NCI-H446 (cell line): ENCODE data around the gene TMEM178B.
"Not testable (repeated sequence)": the region's sequence is repeated elsewhere in the genome, so short reads cannot be mapped to it uniquely, and the experiment has no call there.

Experiments used
- DNase-seq, 2 experiments: peaks; one replicate each; lab custom pipeline; 2025; lab: John Stamatoyannopoulos, UW

Gene TMEM178B

DNA sequence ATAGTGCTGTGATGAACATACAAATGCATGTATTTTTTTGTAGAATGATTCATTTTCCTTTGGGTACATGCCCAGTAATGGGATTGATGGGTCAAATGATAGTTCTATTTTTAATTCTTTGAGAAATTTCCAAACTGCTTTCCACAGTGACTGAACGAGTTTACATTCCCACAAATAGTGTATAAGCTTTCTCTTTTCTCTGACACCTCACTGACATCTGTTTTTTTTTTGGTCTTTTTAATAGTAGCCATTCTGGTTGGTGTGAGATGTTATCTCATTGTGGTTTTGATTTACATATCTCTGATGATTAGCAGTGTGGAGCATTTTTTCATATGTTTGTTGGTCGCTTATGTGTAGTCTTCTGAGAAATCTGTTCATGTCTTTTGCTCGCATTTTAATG is 282.3 kb downstream of the TMEM178B start:
- no peak for DNase-seq

DNA sequence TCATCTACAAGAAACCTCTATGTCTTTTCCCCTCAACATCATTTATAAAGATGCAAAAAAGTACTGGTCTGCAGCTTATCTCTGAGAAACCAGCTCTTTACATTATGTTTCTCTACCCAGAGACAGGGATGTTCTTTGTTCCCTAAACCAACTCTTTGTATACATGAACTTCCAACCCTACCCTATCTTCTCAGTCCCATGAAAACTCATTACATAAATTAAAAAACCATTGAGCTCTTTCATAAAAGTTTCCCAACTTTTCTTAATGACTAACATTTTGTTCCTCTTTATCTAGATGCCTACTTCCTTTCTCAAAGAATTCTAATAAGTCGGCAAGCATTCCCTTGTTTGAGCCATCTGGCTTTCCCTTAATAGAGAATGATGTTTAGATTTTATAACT is 284.5 kb downstream of the TMEM178B start:
- DNase-seq, result no peak

DNA sequence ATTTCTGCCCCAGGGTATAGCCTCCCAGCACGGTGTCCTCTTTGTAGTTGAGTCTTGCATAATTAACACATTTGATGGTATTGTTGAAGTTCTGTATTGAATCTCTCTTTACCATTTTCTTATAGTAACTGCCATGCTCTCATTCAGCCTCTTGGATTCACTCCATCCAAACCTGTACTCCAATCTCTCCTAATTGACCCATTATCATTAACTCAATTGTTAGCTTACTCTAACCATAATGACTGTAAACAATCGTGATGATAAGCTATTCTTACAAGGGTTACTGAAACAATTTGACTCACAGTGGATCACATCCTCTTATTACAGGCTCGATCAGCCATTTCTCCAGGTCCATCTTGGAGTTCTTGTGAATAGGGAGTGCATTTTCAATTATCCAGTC is 285.4 kb downstream of the TMEM178B start:
- DNase-seq, result no peak

DNA sequence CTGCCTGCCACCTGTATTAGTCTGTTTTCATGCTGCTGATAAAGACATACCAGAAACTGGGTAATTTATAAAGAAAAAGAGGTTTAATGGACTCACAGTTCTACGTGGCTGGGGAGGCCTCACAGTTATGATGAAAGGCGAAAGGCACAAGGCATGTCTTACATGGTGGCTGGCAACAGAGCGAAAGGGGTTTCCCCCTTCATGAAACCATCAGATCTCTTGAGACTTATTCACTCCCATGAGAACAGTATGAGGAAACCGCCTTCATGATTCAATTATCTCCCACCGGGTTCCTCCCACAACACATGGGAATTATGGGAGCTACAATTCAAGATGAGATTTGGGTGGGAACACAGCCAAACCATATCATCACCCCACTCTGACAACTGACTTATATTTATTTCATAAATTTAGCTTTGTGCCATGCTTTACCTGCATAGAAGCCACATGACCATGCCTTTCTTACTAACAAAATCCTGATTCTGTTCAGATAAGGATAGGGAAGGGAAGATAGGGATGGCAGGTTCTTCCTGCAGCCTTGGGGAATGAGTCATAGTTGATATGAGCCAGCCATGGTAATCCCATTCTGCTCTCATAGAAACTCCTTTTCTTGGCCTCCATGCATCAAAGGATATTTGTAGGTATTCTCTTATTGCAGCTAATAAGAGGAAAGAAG is 286.0 kb downstream of the TMEM178B start:
- no peak for DNase-seq

DNA sequence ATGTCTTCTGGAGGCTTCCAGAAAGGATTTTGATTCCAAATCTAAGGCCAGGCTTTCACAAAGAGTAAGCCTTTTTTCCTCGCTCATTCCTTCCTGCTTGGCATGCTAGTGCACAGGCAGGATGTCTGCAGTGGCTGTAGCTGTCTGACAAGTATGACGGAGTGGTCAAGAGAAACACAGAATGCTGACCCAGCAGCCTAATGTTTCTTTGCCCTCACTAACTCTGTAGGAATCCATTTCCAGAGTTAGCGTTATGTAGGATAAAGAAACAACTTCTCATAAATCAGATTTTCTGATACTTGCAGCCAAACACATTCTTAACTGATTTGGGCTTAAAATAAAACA is 286.5 kb downstream of the TMEM178B start:
- DNase-seq, result no peak

DNA sequence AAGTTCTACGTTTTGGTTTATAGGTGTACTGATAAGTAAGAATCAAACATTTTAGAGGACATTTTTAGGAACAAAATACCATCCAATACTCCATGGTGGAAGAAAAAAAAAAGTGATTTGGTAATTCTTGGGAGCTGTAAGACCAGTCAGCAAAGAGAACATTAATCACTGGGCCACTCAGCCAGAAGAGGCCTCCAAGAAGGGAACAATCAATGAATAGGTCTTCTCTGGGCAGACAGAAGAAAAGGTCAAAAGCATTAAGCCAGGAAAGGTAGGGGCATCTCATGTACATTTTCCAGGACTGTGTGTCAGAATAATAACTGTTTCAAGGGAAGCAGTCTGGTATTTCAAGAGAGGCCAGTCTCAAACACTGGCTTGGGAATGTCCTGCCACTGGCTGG is 286.9 kb downstream of the TMEM178B start:
- DNase-seq, result no peak

DNA sequence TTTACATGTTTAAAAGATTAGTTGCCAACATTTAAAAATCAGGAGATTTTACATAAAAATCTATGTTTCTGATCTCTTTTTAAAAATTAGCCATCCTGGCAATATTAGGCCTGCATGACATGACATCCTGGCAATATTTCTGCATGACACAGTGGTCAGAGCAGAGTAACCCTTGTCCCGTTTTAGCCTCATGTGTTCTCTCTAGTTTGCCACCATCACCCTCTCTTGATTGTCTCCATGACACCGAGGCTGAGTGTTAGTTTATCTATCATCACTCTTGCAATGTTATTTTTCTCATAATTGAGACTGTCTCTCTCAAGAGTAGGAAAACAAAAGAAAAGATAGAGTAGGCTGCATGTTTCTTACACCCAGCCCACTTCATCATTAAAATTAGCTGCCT is 287.6 kb downstream of the TMEM178B start:
- no peak for DNase-seq

DNA sequence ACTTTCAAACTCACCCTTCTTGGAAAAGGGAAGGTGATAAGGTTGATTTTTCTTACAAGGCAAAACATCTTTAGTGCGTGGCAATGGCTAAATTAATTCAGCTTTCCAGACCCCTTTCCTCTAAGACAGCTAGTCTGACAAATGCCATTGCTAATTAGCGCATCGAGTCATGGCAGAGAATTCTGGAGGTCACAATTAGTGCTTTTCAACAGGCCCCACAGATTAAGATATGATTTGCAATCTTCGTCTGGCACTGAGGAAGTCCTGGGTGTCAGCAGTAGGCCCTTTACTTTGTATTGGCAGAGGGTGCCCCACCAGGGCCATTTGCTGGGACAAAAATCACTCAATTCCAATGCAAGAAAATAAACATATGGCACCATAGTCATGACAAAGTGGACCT is 288.1 kb downstream of the TMEM178B start:
- DNase-seq, result no peak

DNA sequence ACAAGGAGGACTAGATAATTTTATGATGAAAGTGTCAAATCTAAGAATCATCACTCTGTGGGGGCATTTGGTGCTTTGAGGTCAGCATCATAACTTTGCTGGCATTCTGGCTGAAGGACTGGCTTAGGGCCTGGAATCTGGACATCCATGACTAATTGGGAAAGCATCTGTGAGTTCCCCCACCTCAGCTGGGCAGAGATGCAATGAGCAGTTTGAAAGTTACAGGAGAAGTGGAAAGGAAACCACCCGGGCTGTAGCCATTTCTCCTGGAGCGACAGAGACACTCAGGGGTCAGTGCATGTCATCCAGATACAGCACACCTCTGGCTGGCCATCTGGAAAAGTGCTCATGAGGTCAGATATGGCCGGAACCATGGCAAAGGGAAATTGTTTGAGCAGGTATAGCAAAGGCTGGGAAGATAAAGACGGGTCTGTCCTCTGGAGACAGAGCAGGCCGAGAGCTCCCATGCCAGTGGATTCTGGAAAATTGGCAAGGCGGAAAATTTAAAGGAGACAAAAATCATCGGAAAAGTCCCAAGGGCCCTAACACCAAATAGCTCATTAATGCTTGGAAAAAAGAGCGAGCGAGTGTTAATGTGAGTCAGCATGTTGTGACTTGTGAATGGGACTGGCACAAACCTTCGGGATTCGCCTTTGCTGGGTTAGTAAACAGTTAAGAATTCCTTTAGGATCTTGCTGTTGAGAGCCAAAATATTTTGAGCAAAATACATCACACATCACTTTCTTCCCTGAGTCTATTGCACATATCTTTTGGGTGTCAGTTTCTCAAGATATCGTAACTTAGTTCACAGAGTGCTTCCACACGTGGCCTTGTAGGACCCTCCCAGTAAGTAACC is 288.9 kb downstream of the TMEM178B start:
- peak; percentile 18 to 57 for DNase-seq

DNA sequence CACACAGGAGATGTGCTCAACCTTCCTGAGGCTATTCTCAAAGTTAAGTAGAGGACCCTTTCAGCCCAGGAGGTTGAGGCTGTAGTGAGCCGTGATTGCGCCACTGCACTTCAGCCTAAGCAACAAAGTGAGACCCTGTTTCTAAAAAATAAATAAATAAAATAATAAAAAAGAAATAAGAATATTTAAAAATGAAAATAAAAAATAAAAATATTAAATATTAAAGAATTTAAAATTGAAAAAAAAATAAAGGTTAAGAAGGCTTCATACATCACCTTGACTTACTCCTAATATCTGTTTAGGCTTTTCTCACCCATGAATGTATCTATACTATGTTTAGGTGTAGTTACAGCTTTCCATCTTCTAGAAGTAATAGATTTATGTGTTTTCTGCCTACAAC is 289.9 kb downstream of the TMEM178B start:
- DNase-seq, result no peak

DNA sequence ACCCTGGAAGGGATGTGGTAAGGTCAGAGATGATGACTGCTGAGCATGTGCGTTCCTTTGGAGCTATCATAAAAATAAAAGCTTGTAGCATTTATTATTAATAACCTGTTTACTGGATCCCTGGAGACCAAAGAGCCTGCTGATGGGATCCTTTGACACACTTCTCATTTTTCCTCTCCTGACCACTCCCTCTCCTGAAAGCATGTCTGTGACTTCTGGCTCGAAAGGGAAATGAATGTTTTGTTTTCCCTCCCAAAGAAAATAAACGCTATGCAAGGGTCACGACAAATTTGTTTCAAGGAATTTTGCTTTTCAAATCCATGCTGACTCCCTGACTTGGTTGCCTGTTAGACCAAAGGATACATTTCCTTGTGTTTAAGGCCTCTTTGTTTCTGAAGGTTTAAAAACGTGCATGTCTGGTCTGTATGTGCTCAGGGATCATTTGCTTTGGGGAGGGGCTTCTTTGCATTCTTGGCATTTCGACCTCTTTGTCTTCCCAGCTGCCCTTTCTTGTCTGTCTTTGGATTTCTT is 292.3 kb downstream of the TMEM178B start:
- DNase-seq, result no peak

DNA sequence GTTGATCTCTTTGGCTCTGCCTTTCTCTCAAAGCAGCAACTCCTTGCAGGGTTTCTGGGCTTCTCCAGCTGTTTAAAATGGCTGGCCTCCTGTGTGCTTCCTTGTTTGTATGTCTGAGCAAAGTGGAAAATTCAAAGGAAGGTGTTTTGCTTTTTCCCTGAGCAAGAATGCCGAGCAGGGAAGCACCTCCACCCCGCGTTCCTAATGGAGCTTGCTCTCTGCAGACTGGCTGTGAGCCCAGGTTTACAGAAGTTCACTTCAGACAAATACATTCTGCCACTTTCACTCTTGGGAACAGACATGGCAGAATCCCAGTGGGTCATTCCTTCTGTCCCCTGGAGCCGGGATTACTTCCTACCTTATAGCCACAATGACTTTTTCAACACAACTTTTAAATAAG is 295.6 kb downstream of the TMEM178B start:
- peak; percentile 45 to 64 for DNase-seq

DNA sequence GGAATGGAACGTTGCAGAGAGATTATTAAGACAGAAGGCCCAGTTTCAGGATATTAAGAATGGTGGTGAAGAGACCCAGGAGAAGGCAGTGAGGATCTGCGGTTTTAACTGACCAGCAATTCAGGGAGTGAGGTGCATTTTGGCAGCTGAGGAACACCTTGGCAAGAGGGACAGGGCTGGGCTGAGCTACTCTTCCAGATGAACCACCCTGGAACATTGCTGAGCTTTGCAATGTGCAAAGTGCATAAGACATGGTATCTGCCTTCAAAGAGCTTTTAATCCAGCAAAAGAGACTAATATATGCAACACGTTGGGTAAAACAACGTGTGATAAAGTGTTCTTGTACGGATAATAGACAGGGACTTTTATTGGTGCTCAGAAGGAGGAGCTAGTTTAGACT is 296.3 kb downstream of the TMEM178B start:
- DNase-seq, result no peak

DNA sequence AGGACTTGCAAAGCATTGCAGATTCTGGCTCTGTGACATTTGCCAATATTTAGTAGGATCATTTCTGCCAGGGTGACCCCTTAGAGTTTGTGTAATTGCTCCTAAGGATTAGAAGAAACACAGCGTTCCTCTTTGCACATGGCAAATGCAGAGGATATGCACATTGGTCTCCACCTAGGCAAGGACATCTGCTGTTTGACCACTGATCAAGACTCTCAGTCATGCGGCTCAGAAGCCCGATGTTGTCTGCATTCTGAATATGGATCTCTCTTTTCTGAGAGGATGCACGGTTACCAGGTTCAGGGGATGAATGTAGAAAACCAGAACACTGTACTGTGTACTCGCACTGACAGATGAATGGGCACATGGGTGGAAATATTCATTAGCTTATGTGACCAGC is 296.8 kb downstream of the TMEM178B start:
- no peak for DNase-seq

DNA sequence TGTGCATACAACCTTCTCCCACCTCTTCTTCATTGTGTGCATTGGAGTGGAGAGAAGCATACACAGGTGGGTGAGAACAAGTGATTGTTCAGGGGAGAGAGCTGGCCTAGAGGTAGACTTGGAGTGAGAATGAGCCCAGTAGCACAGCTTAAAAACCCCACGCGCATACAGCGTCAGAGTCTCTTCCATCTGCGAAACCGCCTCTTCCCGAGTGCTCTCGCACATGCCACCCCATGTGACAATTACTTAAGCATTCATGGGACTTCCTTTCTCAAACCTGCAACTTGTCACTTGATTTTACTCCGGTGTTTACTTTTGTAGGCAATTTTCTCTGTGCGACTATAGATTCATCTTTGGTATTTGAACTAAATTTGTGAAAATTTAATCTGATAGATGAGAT is 300.6 kb downstream of the TMEM178B start:
- DNase-seq, result no peak

DNA sequence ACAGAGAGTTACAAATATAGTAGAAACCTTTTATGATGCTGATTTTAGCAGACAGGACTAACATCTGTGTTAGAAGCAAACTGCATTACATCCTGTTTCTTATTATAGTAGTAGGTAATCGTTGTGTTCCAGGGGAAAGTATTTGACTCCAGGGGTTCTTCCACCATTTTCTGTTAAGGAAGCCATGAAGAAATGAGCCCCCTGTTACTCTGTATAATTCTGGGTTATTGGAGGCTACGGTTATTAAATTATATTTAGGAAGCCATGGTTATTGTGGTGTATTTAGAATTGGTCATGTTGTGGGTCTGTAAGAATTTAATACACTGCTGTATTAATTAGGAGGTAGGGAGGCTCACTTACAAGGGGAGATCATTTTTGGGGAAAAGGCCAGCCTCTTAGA is 301.6 kb downstream of the TMEM178B start:
- no peak for DNase-seq

DNA sequence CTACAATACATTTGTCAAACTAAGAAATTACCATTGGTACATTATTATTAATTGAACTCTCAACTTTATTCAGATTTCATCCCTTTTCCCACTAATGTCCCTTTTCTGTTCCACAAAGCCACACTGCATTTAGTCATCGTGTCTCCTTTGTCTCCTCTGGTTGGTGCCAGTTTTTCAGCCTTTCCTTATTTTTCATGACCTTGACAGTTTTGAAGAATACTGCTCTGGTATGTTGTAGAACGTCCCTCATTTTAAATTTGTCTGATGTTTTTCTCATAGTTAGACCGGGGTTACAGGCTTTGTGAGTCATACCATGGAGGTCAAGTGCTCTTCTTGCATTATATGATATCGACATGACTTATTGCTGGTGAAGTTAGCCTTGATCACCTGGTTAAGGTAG is 304.0 kb downstream of the TMEM178B start:
- DNase-seq, result no peak

DNA sequence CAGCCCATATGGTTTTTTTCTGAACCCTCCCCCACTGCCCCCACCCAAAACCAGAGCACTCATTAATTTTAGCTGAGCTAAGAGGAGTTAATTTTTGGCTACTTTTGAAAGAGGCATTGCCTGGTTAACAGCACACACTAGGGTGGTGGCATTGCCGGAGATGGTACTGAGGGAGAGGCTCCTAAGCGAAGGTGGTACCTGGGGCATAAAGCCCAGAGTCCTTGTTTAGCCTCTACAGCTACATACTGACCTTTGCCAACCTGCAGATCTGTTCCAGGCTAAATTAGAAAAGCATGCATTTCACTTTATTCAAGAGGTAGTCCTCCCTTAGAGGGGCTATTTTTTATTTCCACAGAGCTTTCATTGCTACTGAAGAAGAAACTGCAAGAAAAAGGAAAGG is 304.5 kb downstream of the TMEM178B start:
- no peak for DNase-seq

DNA sequence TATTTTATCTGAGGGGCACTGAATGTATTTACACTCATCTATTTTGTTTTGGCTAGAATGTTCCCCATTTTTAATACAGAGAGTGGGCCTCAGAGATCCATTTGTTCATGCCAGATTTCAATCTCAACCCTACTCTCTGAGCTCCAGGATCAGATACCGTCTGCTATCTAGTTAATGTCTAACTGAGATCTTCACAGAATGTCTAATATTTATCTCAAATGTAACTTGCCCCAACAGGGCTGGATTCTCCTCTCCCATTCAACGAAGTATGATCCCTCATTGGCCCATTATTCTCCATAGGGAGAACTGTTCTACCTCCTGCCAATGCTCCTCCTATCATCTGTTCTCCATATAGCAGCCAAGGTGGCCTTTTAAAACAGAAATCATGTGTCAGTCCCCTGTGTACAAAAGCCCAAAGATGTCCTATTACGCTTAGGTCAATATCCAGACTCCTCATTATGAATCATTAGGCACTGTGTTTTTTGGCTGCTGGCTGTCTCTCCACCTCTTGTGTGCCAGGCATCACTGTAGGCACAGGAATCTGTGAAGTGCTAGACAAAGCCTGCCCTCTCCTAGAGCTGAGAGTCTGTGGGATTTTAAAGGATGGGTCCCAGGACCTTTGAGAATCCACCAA is 308.0 kb downstream of the TMEM178B start:
- peak; percentile 62 to 86 for DNase-seq

DNA sequence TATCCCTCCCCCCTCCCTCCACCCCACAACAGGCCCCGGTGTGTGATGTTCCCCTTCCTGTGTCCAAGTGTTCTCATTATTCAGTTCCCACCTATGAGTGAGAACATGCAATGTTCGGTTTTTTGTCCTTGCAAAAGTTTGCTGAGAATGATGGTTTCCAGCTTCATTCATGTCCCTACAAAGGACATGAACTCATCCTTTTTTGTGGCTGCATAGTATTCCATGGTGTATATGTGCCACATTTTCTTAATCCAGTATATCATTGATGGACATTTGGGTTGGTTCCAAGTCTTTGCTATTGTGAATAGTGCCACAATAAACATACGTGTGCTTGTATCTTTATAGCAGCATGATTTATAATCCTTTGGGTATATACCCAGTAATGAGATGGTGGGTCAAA is 309.5 kb downstream of the TMEM178B start:
- DNase-seq, result not testable (repeated sequence)

DNA sequence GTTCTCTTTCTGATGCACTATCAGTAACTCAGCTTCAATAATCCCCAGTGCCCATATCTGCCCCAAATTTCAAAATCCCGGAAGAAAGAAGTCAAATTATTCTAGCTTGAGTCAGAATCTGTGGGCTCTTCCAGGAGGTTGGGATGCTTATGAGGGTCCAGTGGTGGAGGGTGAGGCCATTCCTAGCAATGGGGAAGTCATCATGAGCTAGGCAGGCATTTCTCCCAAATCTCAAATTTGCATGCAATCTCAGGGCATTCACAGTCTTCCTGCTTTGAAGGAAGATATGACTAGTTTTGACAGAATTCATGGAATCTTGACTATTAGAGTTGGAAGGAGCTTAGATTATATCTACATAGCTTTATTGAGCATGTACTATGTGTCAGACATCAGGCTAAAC is 313.0 kb downstream of the TMEM178B start:
- DNase-seq, result no peak

DNA sequence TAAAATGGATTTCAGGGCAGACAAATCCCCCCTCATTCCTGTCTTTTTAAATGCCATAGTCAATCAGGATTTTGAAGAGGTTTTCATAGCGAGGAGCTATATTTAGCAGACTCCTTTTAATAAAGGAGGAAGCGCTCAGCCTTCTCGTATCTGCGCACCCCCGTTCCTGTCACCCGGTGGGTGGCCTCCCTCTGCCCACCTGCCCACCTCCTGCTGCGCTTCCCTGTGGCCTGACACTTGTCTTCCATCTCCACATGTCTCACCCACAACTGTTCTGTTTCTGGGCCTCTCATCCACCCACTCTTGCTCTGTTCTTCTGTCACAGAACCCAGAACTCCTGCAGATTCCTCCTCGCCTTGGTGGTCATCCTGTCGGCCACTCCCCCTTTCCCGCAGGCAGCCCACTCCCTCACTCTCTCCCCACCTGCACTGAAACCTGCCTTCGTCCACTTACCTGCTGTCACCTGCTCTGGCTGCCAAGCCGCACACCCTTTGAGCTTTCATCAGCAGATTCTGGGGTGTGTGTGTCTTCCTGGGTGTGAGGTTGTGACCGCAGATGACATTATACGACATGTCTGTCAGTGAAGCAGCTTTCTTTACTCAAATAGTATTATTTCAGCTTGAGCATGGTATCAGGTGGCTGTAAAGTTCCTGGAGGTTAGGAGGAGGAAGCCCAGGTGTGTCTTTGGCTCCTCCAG is 313.8 kb downstream of the TMEM178B start:
- no peak for DNase-seq
